HTERT RPE-1 (cell line): ENCODE data around the gene HOXB13.

ENCODE experiments used
- in situ Hi-C: fragments of 300-500 bp; cut with MboI; formaldehyde crosslinking; loops from 4 replicates; pipeline ENCODE4 v1.14.3; 2020; ENCODE audit warnings: low sequenced_read_pairs

HOXB13 gene

GRCh38 chr17:48748718-48749566 is 20.4 kb upstream of the HOXB13 start:
- in situ Hi-C loops, result no loop called here

GRCh38 chr17:48747445-48748363 is 19.2 kb upstream of the HOXB13 start:
- in situ Hi-C loops, result no loop called here

GRCh38 chr17:48746916-48747444 is 18.4 kb upstream of the HOXB13 start:
- in situ Hi-C loops, result no loop called here

GRCh38 chr17:48745381-48746275 is 17.1 kb upstream of the HOXB13 start:
- in situ Hi-C loops, result no loop called here

GRCh38 chr17:48740537-48740936 is 12.0 kb upstream of the HOXB13 start:
- in situ Hi-C loops, result no loop called here

GRCh38 chr17:48738803-48739526 is 10.4 kb upstream of the HOXB13 start:
- in situ Hi-C loops, result no loop called here

GRCh38 chr17:48738424-48738802 is 9.9 kb upstream of the HOXB13 start:
- in situ Hi-C loops, result no loop called here

- in situ Hi-C loops, result no loop called here
Measured at GRCh38 chr17:48737330-48738043, 8.9 kb upstream of the HOXB13 start.

GRCh38 chr17:48735062-48735351 is 6.5 kb upstream of the HOXB13 start:
- in situ Hi-C loops, result no loop called here

- in situ Hi-C loops, result no loop called here
Measured at GRCh38 chr17:48734333-48735061, 5.9 kb upstream of the HOXB13 start.

GRCh38 chr17:48733632-48734328 is 5.2 kb upstream of the HOXB13 start:
- in situ Hi-C loops, result no loop called here

GRCh38 chr17:48732688-48733629 is 4.4 kb upstream of the HOXB13 start:
- in situ Hi-C loops, result no loop called here

GRCh38 chr17:48731355-48731754 is 2.8 kb upstream of the HOXB13 start:
- in situ Hi-C loops, result no loop called here

GRCh38 chr17:48730240-48730550 is 1.6 kb upstream of the HOXB13 start:
- in situ Hi-C loops, result no loop called here

- in situ Hi-C loops, result no loop called here
Measured at GRCh38 chr17:48729335-48730239, 1.0 kb upstream of the HOXB13 start.

- in situ Hi-C loops, result no loop called here
Measured at GRCh38 chr17:48727415-48728175, 955 bp downstream of the HOXB13 start.
